Daoy (cell line): ENCODE measurements around the gene PDE6C. TPM values are rescaled to one million over a fixed set of nuclear protein-coding genes. Genes with fewer than 3 reads are reported as not detected.

Experiments
- DNase-seq: peaks from one replicate; pipeline ENCODE4 v3.0.0-alpha.2; 2015; ENCODE audit warnings: low read depth
- total RNA-seq: library from RNA; depleted of rRNA; stranded (reverse); fragments of >200 nt; shearing (Covaris generic); gene quantifications from 2 replicates; pipeline ENCODE4 v1.2.3, GENCODE V29; 2014; rRNA removed

Gene PDE6C
- not detected in 2 replicates for total RNA-seq

- DNase-seq: no peak
Measured at GRCh38 chr10:93612311-93612710, at the start of gene PDE6C. PDE6C (plus strand) TSS chr10:93612537; CDS start chr10:93612726, 189 bp downstream.

DNA sequence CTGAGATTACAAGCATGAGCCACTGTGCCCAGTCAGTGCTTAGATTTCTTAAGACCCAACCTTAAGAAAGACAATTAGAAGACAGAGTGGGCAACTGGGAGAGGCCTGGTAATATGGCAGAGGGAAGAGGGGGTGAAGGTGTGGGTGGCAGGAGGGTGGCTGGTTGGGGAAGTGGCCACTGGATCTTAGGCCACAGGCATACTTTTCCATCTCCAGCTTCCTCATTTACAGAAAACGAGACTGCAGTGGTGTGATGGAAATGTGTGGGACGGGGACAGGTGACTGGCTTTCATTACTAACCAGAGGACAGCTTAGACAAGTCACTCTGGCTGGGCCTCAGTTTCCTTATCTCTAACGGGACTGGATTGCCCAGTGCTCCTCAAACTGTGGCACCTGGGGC, 46.9 kb upstream of the PDE6C start:
- DNase-seq: no peak

GRCh38 chr10:93566435-93567276, 45.7 kb upstream of the PDE6C start, which contains the start of gene FFAR4:
FFAR4 (plus strand) TSS chr10:93566665; CDS start chr10:93566721, 56 bp downstream.
- no peak for DNase-seq

DNA sequence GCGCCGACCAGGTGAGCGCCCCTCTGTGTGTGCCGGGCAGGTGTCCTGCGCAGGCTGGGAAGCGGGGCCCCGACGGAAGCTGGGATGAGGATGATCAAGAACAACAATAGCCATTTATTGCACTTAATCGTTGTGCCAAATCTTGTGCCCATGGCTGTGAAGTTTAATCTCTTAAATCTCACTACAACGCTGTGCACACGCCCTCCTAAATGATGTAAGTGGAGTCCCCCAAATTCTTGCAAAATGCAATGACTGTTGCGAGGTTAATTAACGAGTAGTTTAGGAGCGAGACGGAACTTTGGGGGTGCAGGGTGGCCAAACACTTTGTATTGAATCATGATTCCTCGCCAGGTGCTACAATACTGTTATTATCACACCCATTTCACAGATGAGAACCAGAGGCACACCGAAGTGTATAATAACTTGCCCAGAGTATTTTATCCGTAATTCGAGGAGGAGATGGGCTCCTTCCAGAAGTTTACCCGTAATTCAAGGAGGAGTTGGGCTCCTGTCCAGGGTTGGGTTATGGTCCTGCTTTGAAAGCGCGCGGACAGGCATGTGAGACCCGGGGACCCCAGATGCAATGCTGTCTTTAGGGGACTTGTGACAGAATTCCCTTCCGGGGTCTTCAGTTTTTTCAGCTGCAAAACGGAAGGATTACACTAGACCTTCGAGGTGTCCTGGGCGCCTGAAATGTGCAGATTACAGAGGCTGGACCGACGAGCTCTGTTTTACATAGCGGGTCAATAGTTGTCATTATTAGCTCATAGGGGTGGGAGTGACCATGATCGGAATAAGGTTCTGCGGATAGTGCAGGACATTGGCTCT, 44.8 kb upstream of the PDE6C start:
- no peak for DNase-seq

- DNase-seq: no peak
Measured at GRCh38 chr10:93568105-93568390, 44.3 kb upstream of the PDE6C start.

DNA sequence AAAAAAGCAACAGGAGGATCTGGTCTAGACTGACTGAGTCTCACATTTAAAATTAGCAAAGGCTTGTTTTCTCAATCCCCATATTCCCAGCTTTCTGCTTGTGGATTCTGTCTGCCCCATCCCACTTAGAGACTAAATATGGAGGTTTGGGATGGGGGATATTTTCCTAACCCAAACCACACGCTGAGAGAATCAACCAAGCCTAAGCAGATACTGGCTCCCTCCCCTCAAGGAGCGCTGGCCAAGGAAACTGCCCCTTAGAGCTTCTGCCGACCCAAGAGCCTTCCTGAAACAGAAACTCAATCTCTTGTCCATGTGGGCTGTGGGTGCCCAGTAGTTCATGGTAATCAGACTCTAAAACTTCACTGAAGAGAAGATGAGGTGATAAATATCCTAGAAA, 42.0 kb upstream of the PDE6C start:
- no peak for DNase-seq

GRCh38 chr10:93572606-93573005, 39.7 kb upstream of the PDE6C start:
- DNase-seq: no peak

- no peak for DNase-seq
Measured at GRCh38 chr10:93573051-93573909, 39.1 kb upstream of the PDE6C start.

DNA sequence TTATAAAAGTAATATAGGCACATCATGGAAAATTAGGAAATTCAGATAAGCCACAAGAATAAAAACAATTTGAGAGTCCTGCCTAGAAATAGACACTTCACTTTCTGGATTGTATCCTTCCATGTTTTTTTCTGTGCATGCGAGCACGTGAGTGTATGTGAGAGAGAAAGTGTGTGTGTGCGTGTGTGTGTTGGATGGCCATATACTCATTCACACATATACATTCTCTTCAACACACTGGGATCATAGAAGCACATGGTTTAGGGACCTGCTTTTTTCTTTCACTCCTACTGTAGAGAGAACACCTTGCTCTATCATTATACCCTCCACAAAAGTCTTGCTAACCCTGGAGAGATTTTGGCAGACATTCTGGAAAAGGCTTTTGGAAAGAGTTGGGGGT, 38.4 kb upstream of the PDE6C start:
- DNase-seq: no peak

DNA sequence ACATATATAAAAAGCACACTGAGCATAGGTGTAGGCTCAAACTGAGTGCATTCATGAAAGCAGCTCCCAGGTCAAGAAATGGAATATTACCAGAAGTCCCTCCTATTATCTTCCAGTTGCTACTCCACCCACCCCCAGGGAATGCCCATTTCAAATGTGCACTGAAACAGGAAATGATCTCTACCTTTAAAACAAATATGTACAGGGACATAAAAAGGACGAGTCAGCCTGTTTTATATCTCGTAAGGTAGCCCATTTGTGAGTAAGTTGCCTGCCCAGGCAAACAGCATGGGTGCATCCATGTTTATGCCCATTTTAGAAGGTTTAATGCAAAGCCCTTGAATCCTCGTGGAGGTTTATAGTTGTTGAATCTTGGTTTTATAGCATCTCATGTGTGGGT, 35.4 kb upstream of the PDE6C start:
- no peak for DNase-seq

GRCh38 chr10:93577565-93577964, 34.8 kb upstream of the PDE6C start:
- no peak for DNase-seq

DNA sequence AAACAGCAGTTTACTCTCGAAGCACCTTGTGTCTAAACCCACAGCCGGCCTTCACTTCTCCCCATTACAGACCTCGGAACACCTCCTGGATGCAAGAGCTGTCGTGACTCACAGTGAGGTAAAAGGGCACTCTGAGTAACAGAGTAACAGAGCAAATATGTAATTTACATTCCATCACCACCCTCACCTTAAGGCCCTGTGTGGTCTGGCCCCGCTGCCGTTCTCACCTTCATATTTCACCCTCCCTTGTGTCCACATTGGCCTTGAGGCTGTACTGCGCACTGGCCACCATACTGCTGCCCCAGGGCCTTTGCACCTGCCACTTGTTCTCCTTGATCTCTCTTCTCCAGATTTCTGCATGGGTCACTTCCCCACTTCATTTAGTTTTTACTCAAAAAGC, 33.2 kb upstream of the PDE6C start:
- DNase-seq: peak; percentile 58

DNA sequence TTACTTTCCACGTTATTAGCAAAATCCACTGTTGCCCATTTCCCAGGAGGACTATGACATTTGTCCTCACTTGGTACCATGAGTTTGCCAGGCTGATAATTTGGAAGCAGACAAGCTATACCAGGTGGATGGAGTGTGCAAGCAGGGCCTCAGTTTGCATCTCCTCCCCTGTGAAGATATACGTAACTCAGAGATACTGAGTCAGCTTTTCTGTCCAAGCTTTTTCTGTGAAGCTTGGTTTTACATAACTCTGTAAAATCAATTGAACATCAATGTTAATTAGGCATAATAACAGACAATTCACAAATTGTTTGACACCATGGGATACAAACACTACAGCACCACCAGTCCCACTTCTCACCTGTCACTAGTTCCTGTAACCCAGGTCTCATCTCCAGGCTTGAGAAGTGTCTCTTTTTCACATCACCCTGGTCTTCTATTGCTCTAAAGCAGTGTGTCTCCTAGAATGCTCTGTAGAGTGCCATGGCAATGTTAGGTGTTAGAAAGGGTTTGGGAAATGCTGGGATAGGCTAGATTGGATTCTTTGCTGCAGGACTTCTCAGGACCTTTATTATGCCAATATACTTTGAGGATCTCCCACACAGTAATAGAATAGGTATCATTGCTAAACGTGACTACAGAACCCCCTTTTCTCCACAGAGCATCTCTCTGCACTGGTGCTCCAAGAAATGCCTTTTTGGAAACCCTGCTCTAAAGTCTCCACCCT, 32.2 kb upstream of the PDE6C start:
- DNase-seq: no peak

DNA sequence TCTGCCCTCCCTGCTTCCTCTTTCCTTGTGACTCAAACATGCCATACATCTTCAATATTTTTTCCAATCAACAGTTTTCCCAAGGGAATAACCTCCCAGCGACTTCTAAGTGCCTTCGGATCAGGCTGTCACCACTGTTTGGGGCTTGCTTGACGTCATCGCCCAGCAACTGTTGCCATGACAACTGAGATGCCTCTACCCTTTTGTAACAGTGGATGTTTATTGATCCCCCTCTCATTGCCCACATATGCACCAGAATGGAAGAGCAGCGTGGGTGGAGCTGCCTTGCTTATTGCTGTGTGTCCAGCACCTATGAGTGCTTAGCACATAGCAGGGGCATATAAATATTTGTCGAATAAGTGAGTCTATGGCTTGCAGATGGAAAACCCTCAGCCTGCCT, 31.5 kb upstream of the PDE6C start:
- peak; percentile 23 for DNase-seq

- no peak for DNase-seq
Measured at GRCh38 chr10:93584445-93584844, 27.9 kb upstream of the PDE6C start.

DNA sequence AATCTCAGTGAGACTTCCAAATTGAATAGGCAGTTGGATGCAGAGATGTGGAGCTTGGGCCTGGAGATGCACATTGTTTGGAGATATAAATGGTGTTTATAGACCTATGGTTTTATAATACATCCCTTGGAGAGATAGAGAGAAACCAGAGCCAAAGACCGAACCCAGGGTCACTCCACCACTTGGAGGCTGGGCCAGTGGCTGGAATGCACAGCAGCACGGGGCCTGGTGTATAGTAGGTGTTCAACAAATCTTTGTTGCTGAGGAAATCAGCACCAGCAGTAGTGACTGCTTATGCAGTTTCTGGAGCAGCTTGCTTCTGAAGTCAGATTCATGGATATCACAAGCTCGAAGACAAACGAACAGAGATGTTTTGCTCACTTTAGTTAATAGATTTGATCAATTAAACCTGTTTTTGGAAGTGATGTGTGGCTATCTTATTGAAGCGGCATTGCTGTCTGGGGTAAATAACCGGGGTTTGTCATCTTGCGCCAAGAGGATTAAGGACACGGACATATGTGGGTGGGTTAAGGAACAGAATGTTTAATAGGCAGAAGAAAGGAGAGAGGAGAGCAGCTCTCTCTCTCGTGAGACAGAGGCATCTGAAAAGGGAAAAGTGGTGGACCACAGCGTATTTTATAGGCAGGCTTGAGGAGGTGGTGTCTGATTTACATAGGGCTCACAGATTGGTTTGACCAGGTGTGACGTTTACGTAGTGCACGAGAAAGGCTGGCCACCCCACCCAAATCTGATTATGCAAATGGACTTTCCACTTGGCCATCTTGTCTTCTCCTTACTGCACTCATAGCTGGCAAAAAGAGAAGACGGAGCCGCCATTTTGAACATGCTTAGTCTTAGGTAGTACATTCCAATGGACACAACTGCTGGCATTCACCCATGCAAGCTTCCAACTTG, 22.4 kb upstream of the PDE6C start:
- DNase-seq: no peak

DNA sequence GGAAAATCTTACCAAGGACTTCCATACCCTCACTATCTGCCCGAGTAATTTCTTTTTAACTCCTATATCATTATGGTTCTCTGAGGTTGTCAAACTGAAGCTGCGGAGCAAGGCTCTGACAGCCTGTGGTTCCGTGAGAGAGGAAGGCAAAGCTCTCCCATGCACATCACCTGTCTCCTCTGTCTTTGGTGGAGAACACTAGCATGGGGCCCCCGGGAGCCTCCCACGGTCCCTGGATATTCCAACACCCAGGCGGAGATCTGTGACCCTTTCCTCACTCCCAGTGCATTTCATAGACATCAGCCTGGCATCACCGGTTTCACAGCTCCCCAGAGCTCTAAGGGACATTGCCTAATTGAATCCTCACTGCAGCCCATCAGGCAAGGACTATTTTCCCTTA, 21.7 kb upstream of the PDE6C start:
- DNase-seq: no peak

- no peak for DNase-seq
Measured at GRCh38 chr10:93591065-93591808, 21.1 kb upstream of the PDE6C start.

DNA sequence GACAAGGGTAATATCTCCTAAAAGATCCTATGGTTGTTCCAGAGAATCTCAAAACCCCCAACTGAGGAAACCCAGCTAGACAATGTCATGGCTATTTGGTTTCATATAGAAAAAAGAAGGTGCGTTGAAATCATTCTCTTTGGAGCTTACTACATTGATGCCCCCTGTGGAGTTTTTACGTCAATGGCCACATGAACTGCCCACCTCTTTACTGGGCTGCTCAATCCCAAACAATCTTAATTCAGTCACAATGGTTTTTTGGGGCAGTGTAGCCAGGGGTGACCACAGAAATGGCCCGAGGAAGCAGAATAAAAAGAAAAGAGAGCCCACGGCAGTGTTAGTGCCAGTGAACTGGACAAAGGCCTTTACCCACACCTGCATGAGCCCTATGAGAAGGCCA, 19.1 kb upstream of the PDE6C start:
- no peak for DNase-seq

GRCh38 chr10:93593749-93594148, 18.6 kb upstream of the PDE6C start:
- DNase-seq: no peak
